SK-N-SH (cell line): Measurements from ENCODE around the gene JPH2. TPM values are rescaled to one million over a fixed set of nuclear protein-coding genes. Genes with fewer than 3 reads are reported as not detected.
A peak's percentile ranks its signal among the peaks of the same experiment; 100 is the strongest.

ENCODE experiments used
- CTCF ChIA-PET: fragments of 300-600, 350-600 bp; formaldehyde crosslinking; extraction: SDS; loops from one replicate; lab custom pipeline; 2021; lab: Yijun Ruan, JAX
- POLR2A ChIA-PET: fragments of 350-600 bp; sonication (Branson Sonifier 250); formaldehyde crosslinking; extraction: SDS; loops from one replicate; lab custom pipeline; 2020; ENCODE audit warnings: antibody characterized with exemption, inconsistent platforms; lab: Yijun Ruan, JAX
- DNase-seq: peaks from one replicate; pipeline ENCODE4 v3.0.0; 2012
- H2AFZ ChIP-seq: fragments of 200-600 bp; sonication (generic); 2 replicates; pipeline ENCODE4 v1.8.1; 2016; ENCODE audit warnings: antibody characterized with exemption, mild to moderate bottlenecking, low read depth
- H3F3A ChIP-seq: fragments of 200-600 bp; sonication (generic); replicated peaks from 2 replicates; pipeline ENCODE3; 2016; ENCODE audit warnings: antibody characterized with exemption, mild to moderate bottlenecking; ENCODE audit not compliant: insufficient read depth
- H3K27ac ChIP-seq, 2 experiments: fragments of 200-500 bp in 1 of 2; fragments of 200-600 bp in 1 of 2; sonication (Bioruptor generic) in 1 of 2; sonication (generic), shearing (Covaris generic) in 1 of 2; 2 replicates each; pipeline versions ENCODE4 v1.5.1 to v1.6.1; 2014 to 2016; ENCODE audit warnings: low read depth in 2 of 2, inconsistent platforms in 1 of 2, low read length in 1 of 2, mild to moderate bottlenecking in 1 of 2, mixed read lengths in 1 of 2
- H3K27me3 ChIP-seq: fragments of 200-600 bp; sonication (generic), shearing (Covaris generic); 2 replicates; pipeline ENCODE4 v1.6.1; 2016; ENCODE audit warnings: mixed run types; ENCODE audit not compliant: insufficient read depth
- H3K36me3 ChIP-seq, 2 experiments: fragments of 200-500 bp in 1 of 2; fragments of 200-600 bp in 1 of 2; sonication (Bioruptor generic) in 1 of 2; sonication (generic) in 1 of 2; replicated peaks in 1 of 2; 2 replicates each; pipeline versions ENCODE3 to v1.5.1; 2014 to 2016; ENCODE audit warnings: low read length in 1 of 2, mild to moderate bottlenecking in 1 of 2; ENCODE audit not compliant: insufficient read depth in 2 of 2, control insufficient read depth in 1 of 2
- H3K4me1 ChIP-seq, 2 experiments: fragments of 200-500 bp in 1 of 2; fragments of 200-600 bp in 1 of 2; sonication (Bioruptor generic) in 1 of 2; sonication (generic), shearing (Covaris generic) in 1 of 2; 2 replicates each; pipeline versions ENCODE4 v1.5.1 to v1.6.1; 2014 to 2016; ENCODE audit warnings: low read depth in 1 of 2, low read length in 1 of 2, mixed run types in 1 of 2; ENCODE audit not compliant: insufficient read depth in 2 of 2, control insufficient read depth in 1 of 2
- H3K4me2 ChIP-seq: fragments of 200-600 bp; sonication (generic), shearing (Covaris generic); 2 replicates; pipeline ENCODE4 v1.6.1; 2017; ENCODE audit warnings: mixed run types
- H3K4me3 ChIP-seq, 2 experiments: fragments of 200-500 bp in 1 of 2; fragments of 200-600 bp in 1 of 2; sonication (Bioruptor generic) in 1 of 2; sonication (generic), shearing (Covaris generic) in 1 of 2; 2 replicates each; pipeline versions ENCODE4 v1.5.1 to v1.8.1; 2014 to 2016; ENCODE audit warnings: low read depth in 2 of 2, inconsistent platforms in 1 of 2, low read length in 1 of 2, mild to moderate bottlenecking in 1 of 2, mixed read lengths in 1 of 2, moderate library complexity in 1 of 2
- H3K79me2 ChIP-seq: fragments of 200-600 bp; sonication (generic); 2 replicates; pipeline ENCODE4 v1.8.1; 2017; ENCODE audit warnings: mild to moderate bottlenecking; ENCODE audit not compliant: insufficient read depth
- H3K9ac ChIP-seq: fragments of 200-600 bp; sonication (generic); 2 replicates; pipeline ENCODE4 v1.6.1; 2017; ENCODE audit warnings: mixed run types
- H3K9me2 ChIP-seq: fragments of 200-600 bp; sonication (generic); 2 replicates; pipeline ENCODE4 v1.6.1; 2017; ENCODE audit warnings: mixed run types
- H3K9me3 ChIP-seq: fragments of 200-600 bp; sonication (generic); 2 replicates; pipeline ENCODE4 v1.6.1; 2017; ENCODE audit warnings: mixed run types, mild to moderate bottlenecking, moderate library complexity
- H4K20me1 ChIP-seq: fragments of 200-600 bp; sonication (generic); 2 replicates; pipeline ENCODE4 v1.6.1; 2017; ENCODE audit warnings: mild to moderate bottlenecking, mixed run types; ENCODE audit not compliant: insufficient read depth
- CHD2 ChIP-seq: fragments of 150-350 bp; IDR thresholded peaks from 2 replicates; pipeline ENCODE4 v1.6.1; 2018; ENCODE audit warnings: low read length; ENCODE audit not compliant: partially characterized antibody
- ELF1 ChIP-seq: IDR thresholded peaks from 2 replicates; pipeline ENCODE4 v1.4.0; 2012
- EZH2phosphoT487 ChIP-seq: fragments of 200-600 bp; sonication (generic); IDR thresholded peaks from 2 replicates; pipeline ENCODE4 v1.6.1; 2017; ENCODE audit warnings: low read depth, mixed run types, mild to moderate bottlenecking, antibody characterized with exemption, moderate library complexity, borderline replicate concordance
- FOXM1 ChIP-seq: IDR thresholded peaks from 2 replicates; pipeline ENCODE4 v1.4.0; 2012; ENCODE audit warnings: low read depth, mild to moderate bottlenecking
- GATA2 ChIP-seq: sonication (generic); formaldehyde crosslinking; IDR thresholded peaks from 2 replicates; pipeline ENCODE4 v1.5.0; 2020; ENCODE audit warnings: mild to moderate bottlenecking, missing genetic modification reagents
- JUND ChIP-seq: IDR thresholded peaks from 2 replicates; pipeline ENCODE4 v1.4.0; 2012
- MAX ChIP-seq: IDR thresholded peaks from 2 replicates; pipeline ENCODE4 v1.4.0; 2012; ENCODE audit warnings: low read depth
- MEF2A ChIP-seq: IDR thresholded peaks from 2 replicates; pipeline ENCODE4 v1.4.0; 2012; ENCODE audit warnings: low read depth, borderline replicate concordance
- MXI1 ChIP-seq: IDR thresholded peaks from 2 replicates; pipeline ENCODE4 v1.6.1; 2012; ENCODE audit warnings: mild to moderate bottlenecking, low read depth, low read length, improper control_type of control experiment
- NFIC ChIP-seq: IDR thresholded peaks from 2 replicates; pipeline ENCODE4 v1.4.0; 2012; ENCODE audit warnings: borderline replicate concordance
- NRF1 ChIP-seq: IDR thresholded peaks from 2 replicates; pipeline ENCODE4 v1.6.1; 2012; ENCODE audit warnings: low read depth, mild to moderate bottlenecking, low read length
- POLR2AphosphoS5 ChIP-seq: IDR thresholded peaks from 2 replicates; pipeline ENCODE4 v1.6.1; 2012; ENCODE audit warnings: low read depth, low read length
- RAD21 ChIP-seq: IDR thresholded peaks from 2 replicates; pipeline ENCODE4 v1.6.1; 2012; ENCODE audit warnings: mild to moderate bottlenecking, low read length
- RCOR1 ChIP-seq: fragments of 150-350 bp; IDR thresholded peaks from 2 replicates; pipeline ENCODE4 v1.6.1; 2017; ENCODE audit warnings: antibody characterized with exemption, low read length
- RFX5 ChIP-seq: IDR thresholded peaks from 2 replicates; pipeline ENCODE4 v1.6.1; 2012; ENCODE audit warnings: mild to moderate bottlenecking, improper control_type of control experiment, low read length
- RXRA ChIP-seq: IDR thresholded peaks from 2 replicates; pipeline ENCODE4 v1.4.0; 2012; ENCODE audit warnings: low read depth, mild to moderate bottlenecking, borderline replicate concordance
- SIN3A ChIP-seq: IDR thresholded peaks from 2 replicates; pipeline ENCODE4 v1.6.1; 2012; ENCODE audit warnings: low read depth, mild to moderate bottlenecking, low read length, moderate library complexity, borderline replicate concordance
- SMC3 ChIP-seq: IDR thresholded peaks from 2 replicates; pipeline ENCODE4 v1.6.1; 2012; ENCODE audit warnings: low read depth, low read length, improper control_type of control experiment
- TAF1 ChIP-seq: IDR thresholded peaks from 2 replicates; pipeline ENCODE4 v1.6.1; 2012; ENCODE audit warnings: low read depth, mild to moderate bottlenecking, low read length, moderate library complexity, borderline replicate concordance
- TCF12 ChIP-seq: IDR thresholded peaks from 2 replicates; pipeline ENCODE4 v1.4.0; 2012
- TEAD4 ChIP-seq: IDR thresholded peaks from 2 replicates; pipeline ENCODE4 v1.4.0; 2012; ENCODE audit warnings: mild to moderate bottlenecking, borderline replicate concordance; ENCODE audit not compliant: insufficient read depth
- USF1 ChIP-seq: IDR thresholded peaks from 2 replicates; pipeline ENCODE4 v1.4.0; 2012; ENCODE audit warnings: low read depth, borderline replicate concordance
- YY1 ChIP-seq: IDR thresholded peaks from 2 replicates; pipeline ENCODE4 v1.4.0; 2012; ENCODE audit warnings: low read depth, mild to moderate bottlenecking
- WGBS: methylation state at CpG from one replicate; pipeline ENCODE4 v1.1.6; 2017; ENCODE audit warnings: low lambda C conversion rate; 5-methylcytosine and 5-hydroxymethylcytosine counted together
- polyA plus RNA-seq, 3 experiments: library from polyadenylated mRNA; depleted of rRNA; stranded (reverse); fragments of >200 nt; gene quantifications; 2 replicates each; pipeline ENCODE4 v1.2.3, GENCODE V29; 2012
- TF ChIP-seq, protein P1 (sequence below): IDR thresholded peaks from 2 replicates; pipeline ENCODE4 v1.6.1; 2012; ENCODE audit warnings: mild to moderate bottlenecking, low read depth, low read length, moderate library complexity
- TF ChIP-seq, protein P2 (sequence below): IDR thresholded peaks from 2 replicates; pipeline ENCODE4; 2012

JPH2 gene
- polyA plus RNA-seq, 1 of the 3 experiments (the other 2 are of a cell fraction), result 0.67 TPM

DNA sequence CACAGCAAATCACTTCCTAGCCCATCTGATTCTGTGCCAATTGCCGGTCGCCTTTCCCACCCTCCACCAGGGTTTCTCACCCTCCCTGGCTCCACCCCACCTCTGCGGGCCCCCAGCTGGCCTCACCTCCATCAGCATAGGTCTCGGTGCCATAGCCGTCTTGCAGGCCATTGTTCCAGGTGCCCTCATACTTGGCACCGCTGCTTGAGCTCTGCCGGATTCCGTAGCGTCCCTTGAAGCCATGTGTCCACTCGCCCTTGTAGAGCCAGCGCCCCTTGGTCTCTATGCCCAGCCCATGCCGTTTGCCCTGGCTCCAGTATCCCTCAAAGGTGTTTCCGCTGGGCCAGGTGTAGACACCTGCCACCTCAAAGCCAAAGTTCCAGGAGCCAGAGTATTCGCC, 787 bp downstream of the JPH2 start:
- no peak overlapping the region for H3K9ac ChIP-seq

GRCh38 chr20:44185574-44185973, 1.4 kb downstream of the JPH2 start:
- H3K4me2 ChIP-seq, result no peak overlapping the region
- DNase-seq, result no peak
- H4K20me1 ChIP-seq, result no peaks in the 10 kb centered on the region
- no peaks in the 10 kb centered on the region for H3K9me3 ChIP-seq
- ChIA-PET CTCF (interaction anchor here (0.5 to 19.9 kb wide), 3 partner anchors 11 to 255 kb away, joined by 3 to 618 read pairs (median 11); no protein-coding TSS in a partner anchor), POLR2A (no interaction called here)
- no peaks in the 10 kb centered on the region for H3K9me2 ChIP-seq
- H3F3A ChIP-seq, result no peaks in the 10 kb centered on the region
- H3K27ac ChIP-seq, result no peak overlapping the region
- H3K27me3 ChIP-seq, result no peaks in the 10 kb centered on the region
- H3K4me3 ChIP-seq, result no peak overlapping the region
- TF ChIP-seq JUND (no peak), TEAD4 (no peak), NRF1 (no peak), MEF2A (no peak), CHD2 (no peak), TAF1 (no peak), MXI1 (no peak), FOXM1 (no peak), EZH2phosphoT487 (no peak), MAX (no peak), RCOR1 (no peak)
- TF ChIP-seq, protein P1, sequence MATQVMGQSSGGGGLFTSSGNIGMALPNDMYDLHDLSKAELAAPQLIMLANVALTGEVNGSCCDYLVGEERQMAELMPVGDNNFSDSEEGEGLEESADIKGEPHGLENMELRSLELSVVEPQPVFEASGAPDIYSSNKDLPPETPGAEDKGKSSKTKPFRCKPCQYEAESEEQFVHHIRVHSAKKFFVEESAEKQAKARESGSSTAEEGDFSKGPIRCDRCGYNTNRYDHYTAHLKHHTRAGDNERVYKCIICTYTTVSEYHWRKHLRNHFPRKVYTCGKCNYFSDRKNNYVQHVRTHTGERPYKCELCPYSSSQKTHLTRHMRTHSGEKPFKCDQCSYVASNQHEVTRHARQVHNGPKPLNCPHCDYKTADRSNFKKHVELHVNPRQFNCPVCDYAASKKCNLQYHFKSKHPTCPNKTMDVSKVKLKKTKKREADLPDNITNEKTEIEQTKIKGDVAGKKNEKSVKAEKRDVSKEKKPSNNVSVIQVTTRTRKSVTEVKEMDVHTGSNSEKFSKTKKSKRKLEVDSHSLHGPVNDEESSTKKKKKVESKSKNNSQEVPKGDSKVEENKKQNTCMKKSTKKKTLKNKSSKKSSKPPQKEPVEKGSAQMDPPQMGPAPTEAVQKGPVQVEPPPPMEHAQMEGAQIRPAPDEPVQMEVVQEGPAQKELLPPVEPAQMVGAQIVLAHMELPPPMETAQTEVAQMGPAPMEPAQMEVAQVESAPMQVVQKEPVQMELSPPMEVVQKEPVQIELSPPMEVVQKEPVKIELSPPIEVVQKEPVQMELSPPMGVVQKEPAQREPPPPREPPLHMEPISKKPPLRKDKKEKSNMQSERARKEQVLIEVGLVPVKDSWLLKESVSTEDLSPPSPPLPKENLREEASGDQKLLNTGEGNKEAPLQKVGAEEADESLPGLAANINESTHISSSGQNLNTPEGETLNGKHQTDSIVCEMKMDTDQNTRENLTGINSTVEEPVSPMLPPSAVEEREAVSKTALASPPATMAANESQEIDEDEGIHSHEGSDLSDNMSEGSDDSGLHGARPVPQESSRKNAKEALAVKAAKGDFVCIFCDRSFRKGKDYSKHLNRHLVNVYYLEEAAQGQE, result no peak
- no peak overlapping the region for H2AFZ ChIP-seq
- WGBS, result 98% methylated on average over 4 of the region's 4 CpGs
- peaks cover 14 to 16% of the 10 kb centered on the region in 2 experiments; a peak in 2 of 4 replicates for H3K4me1 ChIP-seq
- H3K36me3 ChIP-seq, result no peaks in the 10 kb centered on the region
- H3K79me2 ChIP-seq, result no peaks in the 10 kb centered on the region
- H3K9ac ChIP-seq, result no peak overlapping the region

More for the DNA sequence above, 787 bp downstream of the JPH2 start:
- no peaks in the 10 kb centered on the region for H3K36me3 ChIP-seq
- H2AFZ ChIP-seq, result no peak overlapping the region
- TF ChIP-seq MXI1 (no peak), RAD21 (no peak), NFIC (no peak), RCOR1 (no peak), CHD2 (no peak), TAF1 (no peak), TCF12 (no peak), TEAD4 (no peak), YY1 (no peak), SMC3 (no peak), USF1 (no peak), SIN3A (no peak), RFX5 (no peak), GATA2 (CRISPR knock-in tag) (no peak), RXRA (no peak), ELF1 (no peak), POLR2AphosphoS5 (no peak), NRF1 (no peak), MEF2A (no peak)
- TF ChIP-seq, protein P2, sequence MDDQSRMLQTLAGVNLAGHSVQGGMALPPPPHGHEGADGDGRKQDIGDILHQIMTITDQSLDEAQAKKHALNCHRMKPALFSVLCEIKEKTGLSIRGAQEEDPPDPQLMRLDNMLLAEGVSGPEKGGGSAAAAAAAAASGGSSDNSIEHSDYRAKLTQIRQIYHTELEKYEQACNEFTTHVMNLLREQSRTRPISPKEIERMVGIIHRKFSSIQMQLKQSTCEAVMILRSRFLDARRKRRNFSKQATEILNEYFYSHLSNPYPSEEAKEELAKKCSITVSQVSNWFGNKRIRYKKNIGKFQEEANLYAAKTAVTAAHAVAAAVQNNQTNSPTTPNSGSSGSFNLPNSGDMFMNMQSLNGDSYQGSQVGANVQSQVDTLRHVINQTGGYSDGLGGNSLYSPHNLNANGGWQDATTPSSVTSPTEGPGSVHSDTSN, result no peak
- WGBS, result 94% methylated on average over 14 of the region's 14 CpGs
- no peaks in the 10 kb centered on the region for H3K79me2 ChIP-seq
- no peak overlapping the region; a peak in 1 of 4 replicates for H3K4me3 ChIP-seq
- H4K20me1 ChIP-seq, result no peaks in the 10 kb centered on the region
- ChIA-PET POLR2A (no interaction called here), CTCF (interaction anchor here (0.5 to 19.9 kb wide), 3 partner anchors 11 to 254 kb away, joined by 3 to 618 read pairs (median 11); no protein-coding TSS in a partner anchor)
- no peaks in the 10 kb centered on the region for H3K9me2 ChIP-seq
- H3F3A ChIP-seq, result no peaks in the 10 kb centered on the region
- H3K27ac ChIP-seq, result no peak overlapping the region
- no peaks in the 10 kb centered on the region for H3K9me3 ChIP-seq
- peak overlapping the region; percentile 95 for H3K4me2 ChIP-seq
- H3K27me3 ChIP-seq, result no peaks in the 10 kb centered on the region
- no peak for DNase-seq
- peaks cover 14 to 16% of the 10 kb centered on the region in 2 experiments; a peak in 2 of 4 replicates for H3K4me1 ChIP-seq
